ENCODE data around the gene TIMM29. TPM values are rescaled to one million over a fixed set of nuclear protein-coding genes. Genes with fewer than 3 reads are reported as not detected.
A peak's percentile ranks its signal among the peaks of the same experiment; 100 is the strongest.

The TIMM29 gene
- total and polyA plus RNA-seq, 9 of the 15 experiments (the other 6 are each of a cell fraction or from before 2014, with no cell fraction given): 2.4 to 29.4 (median 16.3) TPM

DNA sequence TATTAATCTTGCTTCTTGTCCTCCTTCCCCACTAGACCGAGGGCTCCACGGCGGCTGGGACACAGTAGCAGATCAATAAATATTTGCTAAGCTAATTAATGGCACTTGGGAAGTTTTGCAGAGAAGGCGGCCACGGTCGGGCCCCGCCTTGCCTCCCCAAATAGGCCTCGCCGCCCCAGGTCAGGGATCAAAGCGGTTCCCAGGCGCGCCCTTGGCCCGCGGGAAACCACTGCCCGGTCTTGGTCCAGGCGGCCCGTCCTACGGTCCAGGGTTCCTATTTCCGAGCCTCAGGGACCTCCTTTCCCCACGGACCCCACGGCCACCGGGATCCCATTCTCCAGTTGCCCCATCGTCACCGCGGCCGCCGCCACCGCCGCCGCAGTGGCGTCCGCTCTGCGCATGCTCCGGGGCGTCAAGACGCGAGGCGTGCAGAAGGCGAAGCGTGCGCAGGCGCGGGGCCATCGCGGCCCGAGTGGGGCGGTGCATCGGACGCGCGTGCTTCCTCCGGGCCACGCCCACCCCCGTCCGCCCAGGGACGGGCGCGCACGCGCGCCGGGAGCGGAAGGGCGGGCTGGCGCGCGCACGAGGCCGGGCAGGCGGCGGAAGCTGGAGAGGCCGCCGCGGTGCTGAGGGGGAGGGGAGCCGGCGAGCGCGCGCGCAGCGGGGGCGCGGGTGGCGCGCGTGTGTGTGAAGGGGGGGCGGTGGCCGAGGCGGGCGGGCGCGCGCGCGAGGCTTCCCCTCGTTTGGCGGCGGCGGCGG, 31.9 kb downstream of the TIMM29 start, which contains the start of gene SMARCA4 (continued):
- TF ChIP-seq MAZ (CRISPR knock-in tag; conservative IDR thresholded peaks at IDR 0.05 in 1 of 2, IDR thresholded peaks at IDR 0.05 in 1 of 2) (peak in 1 of 2 experiments; percentile 45; a peak in 2 of 4 replicates), TAF9B (IDR thresholded peaks at IDR 0.05; ENCODE audit: partially characterized antibody) (no peak), MTA3 (IDR thresholded peaks at IDR 0.05; ENCODE audit: borderline replicate concordance) (peak; percentile 69; the same call in 1 of the 2 replicates), ZNF41 (CRISPR knock-in tag; conservative IDR thresholded peaks at IDR 0.05) (no peak; the same call in 1 of the 2 replicates), NFATC3 (IDR thresholded peaks at IDR 0.05) (no peak), RBBP5 (IDR thresholded peaks at IDR 0.05; ENCODE audit: borderline replicate concordance, insufficient read depth, low read length, poor library complexity, severe bottlenecking) (peak; percentile 2), NR1H2 (CRISPR knock-in tag; IDR thresholded peaks at IDR 0.05) (0 out of 2 replicates have a peak, but pooled peaks have one; percentile 30), ZBED1 (IDR thresholded peaks at IDR 0.05) (no peak), NONO (IDR thresholded peaks at IDR 0.05; ENCODE audit: low read depth in 2 of 2, low read length in 1 of 2) (peak in 1 of 2 experiments; percentile 63; a peak in 2 of 4 replicates), ETV6 (IDR thresholded peaks at IDR 0.05; ENCODE audit: borderline replicate concordance in 1 of 2, low read depth in 2 of 2, low read length in 1 of 2) (no peak), ETV6 (CRISPR knock-in tag; IDR thresholded peaks at IDR 0.05; ENCODE audit: borderline replicate concordance) (no peak; the same call in 1 of the 2 replicates), GABPB1 (CRISPR knock-in tag; IDR thresholded peaks at IDR 0.05) (peak; percentile 77; the same call in 1 of the 2 replicates), SMARCC2 (IDR thresholded peaks at IDR 0.05; ENCODE audit: low read depth) (peak; percentile 19; the same call in 1 of the 2 replicates), DACH1 (IDR thresholded peaks at IDR 0.05; ENCODE audit: partially characterized antibody) (no peak), C11orf30 (IDR thresholded peaks at IDR 0.05; ENCODE audit: low read depth) (no peak), NR2F6 (CRISPR knock-in tag; IDR thresholded peaks at IDR 0.05) (0 out of 2 replicates have a peak, but pooled peaks have one; percentile 10), DNMT1 (IDR thresholded peaks at IDR 0.05) (no peak), ZNF217 (CRISPR knock-in tag; IDR thresholded peaks at IDR 0.05) (no peak), ZNF764 (CRISPR knock-in tag; IDR thresholded peaks at IDR 0.05; ENCODE audit: low read depth) (no peak), FOXA1 (IDR thresholded peaks at IDR 0.05; ENCODE audit: borderline replicate concordance) (no peak), NCOA6 (IDR thresholded peaks at IDR 0.05) (no peak), HNRNPLL (IDR thresholded peaks at IDR 0.05; ENCODE audit: low read depth, low read length, poor library complexity, severe bottlenecking) (no peak), ZKSCAN1 (IDR thresholded peaks at IDR 0.05; ENCODE audit: low read depth, low read length) (0 out of 2 replicates have a peak, but pooled peaks have one; percentile 65), TCF7 (IDR thresholded peaks at IDR 0.05; ENCODE audit: borderline replicate concordance) (peak; percentile 79; the same call in 1 of the 2 replicates), PHTF2 (CRISPR knock-in tag; IDR thresholded peaks at IDR 0.05) (no peak), GTF2E2 (tag; IDR thresholded peaks at IDR 0.05) (peak; percentile 60; the same call in 1 of the 2 replicates), GABPB2 (CRISPR knock-in tag; conservative IDR thresholded peaks at IDR 0.05) (no peak), LCOR (CRISPR knock-in tag; IDR thresholded peaks at IDR 0.05) (peak; percentile 21; the same call in 1 of the 2 replicates)
- TF ChIP-seq, protein P1, sequence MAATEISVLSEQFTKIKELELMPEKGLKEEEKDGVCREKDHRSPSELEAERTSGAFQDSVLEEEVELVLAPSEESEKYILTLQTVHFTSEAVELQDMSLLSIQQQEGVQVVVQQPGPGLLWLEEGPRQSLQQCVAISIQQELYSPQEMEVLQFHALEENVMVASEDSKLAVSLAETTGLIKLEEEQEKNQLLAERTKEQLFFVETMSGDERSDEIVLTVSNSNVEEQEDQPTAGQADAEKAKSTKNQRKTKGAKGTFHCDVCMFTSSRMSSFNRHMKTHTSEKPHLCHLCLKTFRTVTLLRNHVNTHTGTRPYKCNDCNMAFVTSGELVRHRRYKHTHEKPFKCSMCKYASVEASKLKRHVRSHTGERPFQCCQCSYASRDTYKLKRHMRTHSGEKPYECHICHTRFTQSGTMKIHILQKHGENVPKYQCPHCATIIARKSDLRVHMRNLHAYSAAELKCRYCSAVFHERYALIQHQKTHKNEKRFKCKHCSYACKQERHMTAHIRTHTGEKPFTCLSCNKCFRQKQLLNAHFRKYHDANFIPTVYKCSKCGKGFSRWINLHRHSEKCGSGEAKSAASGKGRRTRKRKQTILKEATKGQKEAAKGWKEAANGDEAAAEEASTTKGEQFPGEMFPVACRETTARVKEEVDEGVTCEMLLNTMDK (IDR thresholded peaks at IDR 0.05; ENCODE audit: borderline replicate concordance, insufficient read depth, low read depth, low read length, poor library complexity, severe bottlenecking): no peak

Measured in K562 (cell line).